Measurements from ENCODE around the gene MAP7D1.

The MAP7D1 gene

GRCh38 chr1:36150296-36151133, 5.4 kb upstream of the MAP7D1 start:
- peak overlapping the region; percentile 14 for H3K4me3 ChIP-seq (ENCODE audit: low read length)
- peak; percentile 98 for DNase-seq (ENCODE audit: low read depth)
- TF ChIP-seq CTCF (IDR thresholded peaks at IDR 0.05; ENCODE audit: insufficient read depth, low read depth, low read length, missing control alignments), result no peak

- no peak for DNase-seq (ENCODE audit: low read depth)
- H3K4me3 ChIP-seq (ENCODE audit: low read length), result no peak overlapping the region
- TF ChIP-seq CTCF (IDR thresholded peaks at IDR 0.05; ENCODE audit: insufficient read depth, low read depth, low read length, missing control alignments), result no peak
Measured at GRCh38 chr1:36151134-36151844, 4.7 kb upstream of the MAP7D1 start.

GRCh38 chr1:36151845-36152203, 4.1 kb upstream of the MAP7D1 start:
- H3K4me3 ChIP-seq (ENCODE audit: low read length), result no peak overlapping the region
- TF ChIP-seq CTCF (IDR thresholded peaks at IDR 0.05; ENCODE audit: insufficient read depth, low read depth, low read length, missing control alignments), result no peak
- DNase-seq (ENCODE audit: low read depth), result no peak

GRCh38 chr1:36153476-36153875, 2.5 kb upstream of the MAP7D1 start:
- DNase-seq (ENCODE audit: low read depth), result no peak
- TF ChIP-seq CTCF (IDR thresholded peaks at IDR 0.05; ENCODE audit: insufficient read depth, low read depth, low read length, missing control alignments), result no peak
- no peak overlapping the region for H3K4me3 ChIP-seq (ENCODE audit: low read length)

GRCh38 chr1:36154335-36154734, 1.6 kb upstream of the MAP7D1 start:
- no peak for TF ChIP-seq CTCF (IDR thresholded peaks at IDR 0.05; ENCODE audit: insufficient read depth, low read depth, low read length, missing control alignments)
- H3K4me3 ChIP-seq (ENCODE audit: low read length), result no peak overlapping the region
- DNase-seq (ENCODE audit: low read depth), result no peak

- DNase-seq (ENCODE audit: low read depth), result no peak
- peak overlapping the region; percentile 56 for H3K4me3 ChIP-seq (ENCODE audit: low read length)
- no peak for TF ChIP-seq CTCF (IDR thresholded peaks at IDR 0.05; ENCODE audit: insufficient read depth, low read depth, low read length, missing control alignments)
Measured at GRCh38 chr1:36154765-36155407, 1.1 kb upstream of the MAP7D1 start.
